NCI-H2196 (cell line): ENCODE measurements around the gene ACOT13.
"Not testable (repeated sequence)": the region's sequence is repeated elsewhere in the genome, so short reads cannot be mapped to it uniquely, and the experiment has no call there.

Experiments used
- DNase-seq: peaks from one replicate; lab custom pipeline; 2025; ENCODE audit not compliant: unreplicated experiment; lab: John Stamatoyannopoulos, UW

Gene ACOT13

DNA sequence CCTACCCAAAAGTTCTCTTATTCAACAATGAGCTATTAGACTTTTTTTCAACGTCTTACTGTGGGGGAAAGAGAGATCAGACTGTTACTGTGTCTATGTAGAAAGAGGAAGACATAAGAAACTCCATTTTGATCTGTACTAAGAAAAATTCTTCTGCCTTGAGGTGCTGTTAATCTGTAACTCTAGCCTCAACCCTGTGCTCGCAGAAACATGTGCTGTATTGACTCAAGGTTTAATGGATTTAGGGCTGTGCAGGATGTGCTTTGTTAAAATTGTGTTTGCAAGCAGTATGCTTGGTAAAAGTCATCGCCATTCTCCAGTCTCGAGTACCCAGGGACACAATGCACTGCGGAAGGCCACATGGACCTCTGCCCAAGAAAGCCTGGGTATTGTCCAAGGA lies 5.1 kb upstream of the ACOT13 start:
- DNase-seq = not testable (repeated sequence)

- DNase-seq = no peak
These were observed 4.6 kb upstream of the ACOT13 start for GRCh38 chr6:24662236-24662635.

- no peak for DNase-seq
These were observed 3.7 kb upstream of the ACOT13 start for GRCh38 chr6:24663189-24663588.

- no peak for DNase-seq
These were observed 2.6 kb upstream of the ACOT13 start for GRCh38 chr6:24664046-24664987.

DNA sequence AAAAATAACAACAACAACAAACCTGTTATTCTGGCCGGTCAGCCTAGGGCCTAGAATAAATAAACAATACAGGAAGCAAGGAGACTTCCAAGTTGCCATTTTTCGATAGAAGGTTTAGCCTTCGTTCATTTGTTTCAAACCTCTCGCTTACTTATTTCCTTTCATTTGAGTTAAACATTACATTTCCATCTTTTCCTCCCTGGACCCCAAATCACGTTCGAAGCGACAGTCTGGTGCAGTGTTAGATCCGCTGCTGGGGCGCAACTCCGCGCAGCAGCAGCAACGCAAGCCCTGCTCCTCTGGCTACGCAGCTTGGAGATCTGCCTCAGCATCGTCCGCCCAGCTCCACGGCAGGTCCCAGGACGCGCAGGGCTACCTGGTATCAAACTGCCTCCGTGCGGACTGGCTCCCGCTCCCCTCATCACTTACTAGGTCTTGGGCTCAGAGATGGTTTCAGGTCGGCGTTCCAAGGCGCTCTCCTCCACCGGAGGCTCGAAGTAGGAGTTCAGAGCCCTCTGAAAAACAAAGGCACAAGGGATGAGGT lies 708 bp upstream of the ACOT13 start:
- DNase-seq = no peak

DNA sequence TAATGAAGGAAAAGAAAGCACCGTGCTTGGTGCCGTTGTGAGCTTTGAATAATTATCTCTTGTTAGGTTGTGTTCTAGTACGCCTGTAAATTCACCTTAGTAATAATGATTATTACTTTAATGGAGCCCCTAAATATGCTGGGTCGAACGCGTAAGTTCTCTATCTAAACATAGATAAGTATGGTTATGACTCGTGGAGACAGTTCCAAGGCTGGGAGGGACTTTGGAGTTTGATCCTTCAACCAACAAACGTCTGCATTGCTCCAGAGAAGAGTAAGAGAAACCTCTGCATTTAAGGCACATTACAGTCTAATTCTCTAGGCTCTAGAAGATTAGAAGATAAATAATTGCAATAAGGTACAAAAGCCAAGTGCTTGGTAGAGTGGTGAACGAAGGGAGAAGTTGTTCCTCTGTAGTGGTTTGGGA lies 514 bp downstream of the ACOT13 start:
- no peak for DNase-seq

DNA sequence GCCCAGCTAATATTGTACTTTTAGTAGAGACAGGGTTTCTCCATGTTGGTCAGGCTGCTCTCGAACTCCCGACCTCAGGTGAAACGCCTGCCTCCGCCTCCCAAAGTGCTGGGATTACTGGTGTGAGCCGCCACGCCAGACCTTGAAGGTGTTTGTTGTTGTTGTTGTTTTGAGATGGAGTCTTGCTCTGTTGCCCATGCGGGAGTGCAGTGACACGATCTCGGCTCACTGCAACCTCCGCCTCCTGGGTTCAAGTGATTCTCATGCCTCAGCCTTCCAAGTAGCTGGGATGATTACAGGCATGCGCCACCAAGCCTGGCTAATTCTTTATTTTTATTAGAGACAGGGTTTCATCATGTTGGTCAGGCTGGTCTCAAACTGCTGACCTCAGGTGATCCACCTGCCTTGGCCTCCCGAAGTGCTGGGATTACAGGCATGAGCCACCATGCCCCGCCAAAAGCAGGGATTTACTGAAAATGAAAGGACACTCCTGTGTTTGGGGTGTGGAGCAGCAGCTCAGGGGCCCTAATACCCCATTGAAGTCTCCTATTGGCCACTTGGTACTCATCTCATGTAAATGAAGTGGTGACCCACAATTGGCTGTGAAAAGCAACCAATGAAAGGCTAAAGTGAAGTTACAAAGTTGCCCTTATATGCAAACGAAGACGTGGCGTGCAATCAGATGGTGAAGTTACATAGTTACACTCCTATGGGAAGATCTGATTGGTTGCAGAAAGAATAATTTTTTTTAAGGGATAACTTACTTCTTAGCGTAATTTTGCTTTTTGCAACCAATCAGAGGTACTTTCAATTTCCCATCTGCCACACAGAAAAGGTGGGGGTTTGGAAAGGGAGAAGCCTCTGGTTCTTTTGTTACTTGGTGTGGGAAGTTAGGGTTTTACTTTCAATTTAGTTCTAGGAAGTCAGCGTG lies 1.5 kb downstream of the ACOT13 start:
- not testable (repeated sequence) for DNase-seq

GRCh38 chr6:24668997-24669361 lies 2.1 kb downstream of the ACOT13 start:
- no peak for DNase-seq

DNA sequence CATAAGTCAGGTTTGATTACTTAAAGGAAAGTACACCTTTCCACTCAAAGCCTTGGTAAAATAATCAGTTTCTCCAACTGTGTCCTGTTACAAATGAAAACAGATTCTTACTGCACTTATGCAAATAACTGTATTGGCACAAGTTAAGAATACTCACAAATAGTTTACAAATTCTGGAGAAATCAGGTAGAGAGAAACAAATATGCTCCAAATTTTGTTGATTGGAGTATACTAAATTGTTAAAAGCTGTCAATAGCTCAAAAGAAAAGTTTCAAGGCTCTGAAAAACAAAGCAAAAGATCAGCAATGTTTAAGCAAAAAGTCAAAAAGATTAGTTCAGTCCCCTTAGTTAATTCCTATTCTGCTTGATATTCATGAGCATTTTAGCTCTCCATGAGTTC lies 3.6 kb downstream of the ACOT13 start:
- DNase-seq = not testable (repeated sequence)

DNA sequence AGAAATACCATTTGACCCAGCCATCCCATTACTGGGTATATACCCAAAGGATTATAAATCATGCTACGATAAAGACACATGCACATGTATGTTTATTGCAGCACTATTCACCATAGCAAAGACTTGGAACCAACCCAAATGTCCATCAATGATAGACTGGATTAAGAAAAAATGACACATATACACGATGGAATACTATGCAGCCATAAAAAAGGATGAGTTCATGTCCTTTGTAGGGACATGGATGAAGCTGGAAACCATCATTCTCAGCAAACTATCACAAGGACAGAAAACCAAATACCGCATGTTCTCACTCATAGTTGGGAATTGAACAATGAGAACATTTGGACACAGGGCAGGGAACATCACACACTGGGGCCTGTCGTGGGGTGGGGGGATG lies 4.2 kb downstream of the ACOT13 start:
- not testable (repeated sequence) for DNase-seq

GRCh38 chr6:24672620-24673182 lies 5.8 kb downstream of the ACOT13 start:
- no peak for DNase-seq

- no peak for DNase-seq
These were observed 6.7 kb downstream of the ACOT13 start for GRCh38 chr6:24673625-24674024.

DNA sequence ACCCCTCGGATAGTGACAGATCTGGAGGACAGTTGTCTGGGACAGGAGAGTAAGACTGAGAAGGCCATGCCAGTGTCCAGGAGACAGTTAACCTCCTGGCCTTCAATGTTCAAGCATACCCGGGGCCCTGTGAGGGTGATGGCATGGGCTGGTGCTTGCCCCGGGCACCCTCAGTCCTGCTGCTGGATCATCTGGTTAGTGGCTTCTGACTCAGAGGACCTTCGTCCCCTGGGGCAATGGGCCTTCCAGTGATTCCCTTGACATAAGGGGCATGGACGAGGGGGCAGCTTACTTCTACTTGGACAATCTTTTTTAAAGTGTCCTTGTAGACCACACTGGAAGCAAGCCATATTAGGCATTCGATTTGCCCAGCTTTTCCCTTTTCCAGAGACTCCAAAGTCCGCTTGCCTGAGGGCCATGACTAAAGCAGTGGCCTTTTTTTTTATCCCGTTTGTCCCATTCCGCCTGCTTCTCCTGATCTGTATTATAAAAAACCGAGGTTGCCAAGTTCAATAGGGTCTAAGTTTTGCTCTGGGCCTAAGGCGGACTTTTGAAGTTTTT lies 12.0 kb downstream of the ACOT13 start:
- DNase-seq = not testable (repeated sequence)

DNA sequence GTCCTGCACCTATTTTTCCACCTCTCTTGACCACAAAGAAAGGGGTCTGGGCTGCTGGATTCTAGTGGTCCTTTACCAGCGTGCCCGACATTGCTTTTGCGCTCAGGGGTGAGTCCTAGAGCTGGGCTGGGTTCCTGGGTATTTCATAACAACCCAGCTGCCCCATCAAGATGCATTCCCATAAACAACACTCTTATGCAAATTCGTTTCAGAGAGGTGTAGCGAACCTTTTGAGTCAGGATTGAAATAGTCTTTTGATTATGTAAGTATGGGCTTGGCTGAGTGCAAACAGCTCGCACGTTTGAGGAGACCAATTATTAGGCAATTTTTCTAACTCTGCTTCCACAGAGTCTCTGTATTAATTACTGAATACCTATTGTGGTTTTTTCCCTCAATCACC lies 13.7 kb downstream of the ACOT13 start:
- DNase-seq = no peak

DNA sequence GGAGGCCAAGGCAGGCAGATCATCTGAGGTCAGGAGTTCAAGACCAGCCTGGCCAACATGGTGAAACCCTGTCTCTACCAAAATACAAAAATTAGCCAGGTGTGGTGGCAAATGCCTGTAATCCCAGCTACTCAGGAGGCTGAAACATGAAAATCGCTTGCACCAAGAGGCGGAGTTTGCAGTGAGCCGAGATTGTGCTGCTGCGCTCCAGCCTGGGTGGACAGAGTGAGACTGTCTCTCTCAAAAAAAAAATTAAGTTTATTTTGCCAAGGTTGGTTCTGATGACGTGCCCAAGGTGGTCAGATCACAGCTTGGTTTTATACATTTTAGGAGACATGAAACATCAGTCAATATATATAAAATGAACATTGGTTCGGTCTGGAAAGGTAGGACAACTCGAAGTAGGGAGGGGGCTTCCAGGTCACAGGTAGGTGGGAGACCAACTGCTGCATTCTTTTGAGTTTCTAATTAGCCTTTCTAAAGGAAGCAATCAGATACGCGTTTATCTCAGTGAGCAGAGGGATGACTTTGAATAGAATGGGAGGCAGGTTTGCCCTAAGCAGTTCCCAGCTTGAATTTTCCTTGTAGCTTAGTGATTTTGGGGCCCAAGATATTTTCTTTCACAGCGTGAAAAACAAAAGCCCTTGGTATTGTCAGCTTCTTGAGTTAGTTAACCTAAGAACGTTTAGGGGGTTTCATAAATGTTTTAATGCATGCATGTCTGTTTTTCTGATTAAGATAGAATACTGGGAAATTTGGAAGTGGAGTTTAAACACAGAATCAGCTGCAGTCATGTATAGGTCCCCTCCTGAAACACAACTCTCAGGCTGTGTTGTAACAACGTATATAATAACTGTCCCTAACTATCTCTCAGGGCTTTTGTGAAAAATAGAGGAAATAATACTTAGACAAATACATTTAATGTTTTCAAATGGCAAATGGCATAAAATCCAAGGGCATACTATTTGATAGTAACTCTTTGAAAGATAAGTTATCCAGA lies 16.7 kb downstream of the ACOT13 start:
- no peak for DNase-seq

GRCh38 chr6:24686408-24686807 lies 19.5 kb downstream of the ACOT13 start:
- no peak for DNase-seq

- DNase-seq = no peak
These were observed 20.1 kb downstream of the ACOT13 start for GRCh38 chr6:24686946-24687345.

DNA sequence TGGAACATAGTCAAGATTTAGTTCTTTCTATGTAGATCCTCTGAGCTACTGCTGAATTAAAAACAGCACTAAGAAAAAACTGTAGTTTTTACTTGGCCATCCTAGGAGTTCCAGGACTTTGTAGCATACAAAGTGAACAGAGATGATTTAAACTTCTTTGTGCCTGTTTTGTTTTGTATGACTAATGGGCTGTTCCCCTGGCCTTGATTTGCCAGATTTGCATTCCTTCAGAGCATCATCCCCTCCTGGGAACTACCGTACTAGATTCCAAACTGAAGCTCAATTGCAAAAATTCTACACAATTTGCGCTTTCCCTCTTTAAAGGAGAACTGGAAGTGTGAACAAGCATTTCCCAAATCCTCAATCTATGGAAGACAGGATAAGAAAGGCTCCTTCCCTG lies 23.1 kb downstream of the ACOT13 start:
- no peak for DNase-seq

DNA sequence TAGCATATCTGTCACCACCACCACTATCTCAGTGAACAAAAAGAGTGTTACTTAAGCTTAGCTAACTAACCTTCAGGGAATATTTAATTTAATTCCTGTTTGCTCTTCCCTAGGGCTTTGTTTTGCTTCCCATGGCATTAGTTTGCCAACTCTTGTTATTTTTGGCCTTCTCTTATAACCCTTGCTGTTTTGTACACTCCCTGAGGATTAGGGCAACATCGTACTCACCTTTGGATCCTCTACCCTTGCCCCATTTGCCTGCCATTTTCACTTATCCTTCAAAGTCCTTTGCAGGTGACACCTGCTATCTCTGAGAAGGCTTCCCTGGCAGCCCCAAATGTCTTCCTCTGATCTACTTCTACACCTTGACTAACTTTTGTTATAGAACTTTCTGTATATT lies 23.7 kb downstream of the ACOT13 start:
- DNase-seq = no peak

GRCh38 chr6:24691550-24691949 lies 24.7 kb downstream of the ACOT13 start:
- DNase-seq = no peak
